BLaER1 (cell line): ENCODE results near the gene ENTHD1.

Experiments
- H3K27ac ChIP-seq: shearing (Covaris generic); formaldehyde crosslinking; 2 replicates; pipeline ENCODE4 v1.8.1; 2022
- H3K27me3 ChIP-seq: shearing (Covaris generic); formaldehyde crosslinking; 2 replicates; pipeline ENCODE4 v1.8.1; 2022
- H3K36me3 ChIP-seq: shearing (Covaris generic); formaldehyde crosslinking; 2 replicates; pipeline ENCODE4 v1.8.1; 2022
- H3K4me1 ChIP-seq: shearing (Covaris generic); formaldehyde crosslinking; 2 replicates; pipeline ENCODE4 v1.8.1; 2022
- H3K4me2 ChIP-seq: shearing (Covaris generic); formaldehyde crosslinking; 2 replicates; pipeline ENCODE4 v1.8.1; 2022
- H3K4me3 ChIP-seq: shearing (Covaris generic); formaldehyde crosslinking; 2 replicates; pipeline ENCODE4 v1.8.1; 2022
- H3K9ac ChIP-seq: shearing (Covaris generic); formaldehyde crosslinking; 2 replicates; pipeline ENCODE4 v1.8.1; 2022
- H3K9me3 ChIP-seq: shearing (Covaris generic); formaldehyde crosslinking; 2 replicates; pipeline ENCODE4 v1.8.1; 2022
- H4K20me1 ChIP-seq: shearing (Covaris generic); formaldehyde crosslinking; 2 replicates; pipeline ENCODE4 v1.8.1; 2022
- Cebpa-rat ChIP-seq: shearing (Covaris generic); IDR thresholded peaks from 2 replicates; pipeline ENCODE4 v1.8.1; 2022

Gene ENTHD1

GRCh38 chr22:39771486-39771885 lies 122.1 kb downstream of the ENTHD1 start:
- no peak overlapping the region for H3K9ac ChIP-seq
- H3K4me2 ChIP-seq: no peak overlapping the region
- no peak overlapping the region for H3K27ac ChIP-seq
- no peak overlapping the region for H3K4me3 ChIP-seq
- H3K9me3 ChIP-seq: no peaks in the 10 kb centered on the region
- no peaks in the 10 kb centered on the region for H4K20me1 ChIP-seq
- peaks cover 5% of the 10 kb centered on the region; the same call in 1 of the 2 replicates for H3K4me1 ChIP-seq
- no peaks in the 10 kb centered on the region for H3K27me3 ChIP-seq
- H3K36me3 ChIP-seq: no peaks in the 10 kb centered on the region
- no peak for TF ChIP-seq Cebpa-rat

GRCh38 chr22:39765661-39766060 lies 127.9 kb downstream of the ENTHD1 start:
- H3K27me3 ChIP-seq: no peaks in the 10 kb centered on the region
- no peak overlapping the region for H3K4me3 ChIP-seq
- H3K4me1 ChIP-seq: no peaks in the 10 kb centered on the region
- no peak for TF ChIP-seq Cebpa-rat
- H3K9me3 ChIP-seq: no peaks in the 10 kb centered on the region
- no peak overlapping the region for H3K27ac ChIP-seq
- H4K20me1 ChIP-seq: no peaks in the 10 kb centered on the region
- H3K4me2 ChIP-seq: no peak overlapping the region
- H3K9ac ChIP-seq: no peak overlapping the region
- no peaks in the 10 kb centered on the region for H3K36me3 ChIP-seq

GRCh38 chr22:39765046-39765445 lies 128.5 kb downstream of the ENTHD1 start:
- no peak overlapping the region for H3K27ac ChIP-seq
- H3K9me3 ChIP-seq: no peaks in the 10 kb centered on the region
- no peak for TF ChIP-seq Cebpa-rat
- H3K4me2 ChIP-seq: no peak overlapping the region
- no peaks in the 10 kb centered on the region for H3K4me1 ChIP-seq
- H3K4me3 ChIP-seq: no peak overlapping the region
- no peaks in the 10 kb centered on the region for H3K36me3 ChIP-seq
- no peak overlapping the region for H3K9ac ChIP-seq
- H4K20me1 ChIP-seq: no peaks in the 10 kb centered on the region
- no peaks in the 10 kb centered on the region for H3K27me3 ChIP-seq

- H3K4me3 ChIP-seq: no peak overlapping the region
- H4K20me1 ChIP-seq: no peaks in the 10 kb centered on the region
- no peak overlapping the region for H3K27ac ChIP-seq
- H3K4me1 ChIP-seq: no peaks in the 10 kb centered on the region
- TF ChIP-seq Cebpa-rat: no peak
- H3K9me3 ChIP-seq: no peaks in the 10 kb centered on the region
- no peak overlapping the region for H3K4me2 ChIP-seq
- H3K36me3 ChIP-seq: no peaks in the 10 kb centered on the region
- H3K9ac ChIP-seq: no peak overlapping the region
- no peaks in the 10 kb centered on the region for H3K27me3 ChIP-seq
Observed at GRCh38 chr22:39763276-39763675, 130.3 kb downstream of the ENTHD1 start.

- no peak overlapping the region for H3K9ac ChIP-seq
- H3K9me3 ChIP-seq: no peaks in the 10 kb centered on the region
- no peaks in the 10 kb centered on the region for H3K36me3 ChIP-seq
- H3K4me1 ChIP-seq: peaks cover 14% of the 10 kb centered on the region
- H3K4me2 ChIP-seq: no peak overlapping the region
- no peak overlapping the region for H3K4me3 ChIP-seq
- no peaks in the 10 kb centered on the region for H3K27me3 ChIP-seq
- H3K27ac ChIP-seq: no peak overlapping the region
- TF ChIP-seq Cebpa-rat: no peak
- no peaks in the 10 kb centered on the region for H4K20me1 ChIP-seq
Observed at GRCh38 chr22:39750759-39751158, 142.8 kb downstream of the ENTHD1 start.

GRCh38 chr22:39748877-39749276 lies 144.7 kb downstream of the ENTHD1 start:
- H3K36me3 ChIP-seq: no peaks in the 10 kb centered on the region
- H3K9ac ChIP-seq: no peak overlapping the region
- H3K4me2 ChIP-seq: no peak overlapping the region
- no peaks in the 10 kb centered on the region for H3K9me3 ChIP-seq
- TF ChIP-seq Cebpa-rat: no peak
- H3K4me3 ChIP-seq: no peak overlapping the region
- H4K20me1 ChIP-seq: no peaks in the 10 kb centered on the region
- H3K4me1 ChIP-seq: peaks cover 23% of the 10 kb centered on the region
- H3K27me3 ChIP-seq: no peaks in the 10 kb centered on the region
- H3K27ac ChIP-seq: no peak overlapping the region

- Histone ChIP-seq H3K4me1 (peaks cover 23% of the 10 kb centered on the region), H3K36me3 (no peaks in the 10 kb centered on the region), H3K9ac (no peak overlapping the region), H3K9me3 (no peaks in the 10 kb centered on the region), H3K4me3 (no peak overlapping the region), H3K27ac (no peak overlapping the region), H3K4me2 (peak overlapping the region; percentile 53), H3K27me3 (no peaks in the 10 kb centered on the region), H4K20me1 (no peaks in the 10 kb centered on the region)
- no peak for TF ChIP-seq Cebpa-rat
Observed at GRCh38 chr22:39746600-39747262, 146.8 kb downstream of the ENTHD1 start.

GRCh38 chr22:39745789-39746188 lies 147.8 kb downstream of the ENTHD1 start:
- no peaks in the 10 kb centered on the region for H3K36me3 ChIP-seq
- H3K4me3 ChIP-seq: no peak overlapping the region
- H3K4me2 ChIP-seq: peak overlapping the region; percentile 47
- 0 out of 2 replicates have a peak overlapping the region, but pooled peaks have one; percentile 3 for H3K27ac ChIP-seq
- TF ChIP-seq Cebpa-rat: no peak
- H3K9me3 ChIP-seq: no peaks in the 10 kb centered on the region
- H3K4me1 ChIP-seq: peaks cover 23% of the 10 kb centered on the region
- no peaks in the 10 kb centered on the region for H3K27me3 ChIP-seq
- no peak overlapping the region for H3K9ac ChIP-seq
- no peaks in the 10 kb centered on the region for H4K20me1 ChIP-seq

GRCh38 chr22:39744353-39744752 lies 149.2 kb downstream of the ENTHD1 start:
- Histone ChIP-seq H3K4me2 (no peak overlapping the region), H3K9me3 (no peaks in the 10 kb centered on the region), H3K27ac (no peak overlapping the region), H3K9ac (no peak overlapping the region), H3K4me3 (no peak overlapping the region), H4K20me1 (no peaks in the 10 kb centered on the region), H3K27me3 (no peaks in the 10 kb centered on the region), H3K36me3 (no peaks in the 10 kb centered on the region), H3K4me1 (peaks cover 23% of the 10 kb centered on the region)
- TF ChIP-seq Cebpa-rat: no peak

- no peak overlapping the region for H3K27ac ChIP-seq
- peaks cover 23% of the 10 kb centered on the region for H3K4me1 ChIP-seq
- no peaks in the 10 kb centered on the region for H3K27me3 ChIP-seq
- H3K4me3 ChIP-seq: no peak overlapping the region
- no peaks in the 10 kb centered on the region for H3K36me3 ChIP-seq
- TF ChIP-seq Cebpa-rat: no peak
- H3K4me2 ChIP-seq: no peak overlapping the region
- peaks cover 4% of the 10 kb centered on the region; the same call in 1 of the 2 replicates for H3K9me3 ChIP-seq
- no peak overlapping the region for H3K9ac ChIP-seq
- H4K20me1 ChIP-seq: no peaks in the 10 kb centered on the region
Observed at GRCh38 chr22:39743935-39744334, 149.6 kb downstream of the ENTHD1 start.
